Measurements from ENCODE around the gene CHPF. TPM values are rescaled to one million over a fixed set of nuclear protein-coding genes. Genes with fewer than 3 reads are reported as not detected.

CHPF gene
- total and polyA plus RNA-seq, 2 experiments from 2014 or later: 174 to 533 TPM

DNA sequence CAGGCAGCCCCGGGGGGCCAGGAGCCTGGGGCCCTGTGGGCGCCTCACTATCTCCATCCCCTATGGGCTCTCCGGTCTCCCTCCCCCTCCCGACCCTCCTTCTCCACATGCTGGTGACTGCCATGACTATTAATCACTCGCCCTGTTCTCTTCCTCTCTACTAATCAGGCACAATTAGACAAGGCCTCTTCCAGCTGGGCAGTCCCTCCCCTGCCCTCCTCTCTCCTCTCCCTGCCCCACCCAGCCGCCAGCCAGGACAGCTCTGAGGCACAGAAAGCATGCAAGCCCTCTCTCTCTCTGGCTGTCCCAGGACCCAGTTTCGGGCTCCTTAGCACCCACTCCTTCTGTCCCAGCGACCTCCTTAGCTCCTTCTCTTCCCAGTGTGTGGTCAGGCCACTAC is 23.5 kb downstream of the CHPF start:
- no peak for DNase-seq
- peaks cover 19% of the 10 kb centered on the region for H3K4me1 ChIP-seq (ENCODE audit: insufficient read depth)
- 72 to 86% methylated on average over 5 to 8 of the region's 8 CpGs for WGBS, 2 experiments (ENCODE audit: low coverage in 1 of 2, low lambda C conversion rate in 2 of 2, missing lambda C conversion rate in 2 of 2)
- no peaks in the 10 kb centered on the region for H3K9me2 ChIP-seq (ENCODE audit: insufficient read depth)
- H2AFZ ChIP-seq: no peak overlapping the region
- H3K27ac ChIP-seq: no peak overlapping the region
- no peak for TF ChIP-seq EZH2phosphoT487 (IDR thresholded peaks at IDR 0.05; ENCODE audit: insufficient read depth, low read depth)
- TF ChIP-seq EZH2 (IDR thresholded peaks at IDR 0.05; ENCODE audit: insufficient read depth, poor library complexity, severe bottlenecking): no peak
- H3K36me3 ChIP-seq (ENCODE audit: low read depth): no peaks in the 10 kb centered on the region
- no peaks in the 10 kb centered on the region for H3K27me3 ChIP-seq (replicated peaks; ENCODE audit: insufficient read depth)
- peaks cover 5% of the 10 kb centered on the region; the same call in 1 of the 2 replicates for H3F3A ChIP-seq (ENCODE audit: insufficient read depth)
- H3K9ac ChIP-seq: no peak overlapping the region
- H3K9me3 ChIP-seq (ENCODE audit: low read depth): no peaks in the 10 kb centered on the region
- H3K79me2 ChIP-seq (ENCODE audit: insufficient read depth): no peaks in the 10 kb centered on the region
- in situ Hi-C loops (cut with MboI): no loop called here
- peak overlapping the region; percentile 80 for H3K4me2 ChIP-seq (ENCODE audit: unreplicated experiment)
- H3K4me3 ChIP-seq: no peak overlapping the region
- H4K20me1 ChIP-seq (ENCODE audit: insufficient read depth): no peaks in the 10 kb centered on the region

DNA sequence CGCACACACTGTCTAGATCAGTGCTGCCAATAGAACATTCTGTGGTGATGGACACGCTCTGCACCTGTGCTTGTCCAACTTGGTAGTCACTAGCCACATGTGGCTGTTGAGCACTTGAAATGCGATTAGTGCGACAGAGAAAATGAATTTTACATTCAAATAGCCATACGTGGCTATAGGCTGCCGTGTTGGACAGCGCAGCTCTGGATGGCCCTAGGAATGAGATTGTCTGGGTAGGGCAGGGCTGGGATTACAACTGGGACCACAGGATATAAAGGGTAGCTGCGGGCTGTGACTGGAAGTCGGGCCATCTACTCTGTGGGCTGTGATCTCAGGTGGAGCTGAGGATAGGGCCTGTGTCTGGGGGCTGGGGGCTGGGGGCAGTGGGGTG is 24.1 kb downstream of the CHPF start:
- no peak overlapping the region for H2AFZ ChIP-seq
- no peaks in the 10 kb centered on the region for H3K79me2 ChIP-seq (ENCODE audit: insufficient read depth)
- H3K27ac ChIP-seq: no peak overlapping the region
- H3K4me1 ChIP-seq (ENCODE audit: insufficient read depth): peaks cover 19% of the 10 kb centered on the region
- no peaks in the 10 kb centered on the region for H3K36me3 ChIP-seq (ENCODE audit: low read depth)
- peaks cover 5% of the 10 kb centered on the region; the same call in 1 of the 2 replicates for H3F3A ChIP-seq (ENCODE audit: insufficient read depth)
- in situ Hi-C loops (cut with MboI): no loop called here
- no peaks in the 10 kb centered on the region for H4K20me1 ChIP-seq (ENCODE audit: insufficient read depth)
- H3K9ac ChIP-seq: no peak overlapping the region
- no peak overlapping the region for H3K4me3 ChIP-seq
- no peak overlapping the region for H3K4me2 ChIP-seq (ENCODE audit: unreplicated experiment)
- no peak for DNase-seq
- H3K9me3 ChIP-seq (ENCODE audit: low read depth): no peaks in the 10 kb centered on the region
- no peaks in the 10 kb centered on the region for H3K9me2 ChIP-seq (ENCODE audit: insufficient read depth)
- 92% methylated on average over 9 of the region's 9 CpGs for WGBS, 2 experiments (ENCODE audit: low coverage in 1 of 2, low lambda C conversion rate in 2 of 2, missing lambda C conversion rate in 2 of 2)
- no peaks in the 10 kb centered on the region for H3K27me3 ChIP-seq (replicated peaks; ENCODE audit: insufficient read depth)
- no peak for TF ChIP-seq EZH2phosphoT487 (IDR thresholded peaks at IDR 0.05; ENCODE audit: insufficient read depth, low read depth)
- no peak for TF ChIP-seq EZH2 (IDR thresholded peaks at IDR 0.05; ENCODE audit: insufficient read depth, poor library complexity, severe bottlenecking)

DNA sequence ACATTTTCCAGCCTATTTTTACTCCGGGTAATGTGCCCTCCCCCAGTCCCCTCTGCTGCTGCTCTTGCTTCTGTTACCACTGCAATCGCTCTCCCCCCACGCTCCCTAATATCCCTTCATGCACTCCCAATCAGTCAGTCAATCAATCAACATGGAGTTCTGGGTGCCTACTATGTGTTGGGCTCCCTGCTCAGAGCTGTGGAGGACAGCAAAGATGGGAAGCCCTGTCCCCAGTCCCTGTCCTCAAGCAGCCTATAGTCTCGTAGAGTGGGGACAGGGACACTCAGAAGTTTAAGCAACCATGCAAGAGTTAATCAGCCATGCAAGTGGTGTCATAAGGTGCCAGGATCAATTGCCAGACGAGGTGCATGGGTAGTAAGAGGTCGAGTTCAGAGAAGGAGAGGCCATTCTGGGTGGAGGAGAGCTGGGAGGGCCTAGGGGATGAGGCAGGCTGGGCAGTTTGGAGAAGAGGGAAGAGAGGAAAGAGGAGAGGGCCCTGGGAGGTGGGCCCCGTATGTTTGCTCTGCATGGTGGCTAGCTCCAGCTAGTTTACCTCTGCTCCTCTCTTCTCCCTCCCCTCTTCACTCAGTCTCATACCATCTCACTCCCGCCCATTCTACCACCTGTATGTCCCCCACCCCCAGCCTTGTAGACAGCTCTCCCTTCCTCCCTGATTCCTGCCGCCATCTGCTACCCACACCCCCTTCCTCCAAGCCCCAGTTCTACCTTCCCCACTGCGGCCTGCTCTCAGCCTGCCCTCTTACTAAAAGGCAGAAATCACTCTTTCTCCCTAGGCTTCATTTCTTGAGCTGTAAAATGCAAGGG is 25.4 kb downstream of the CHPF start:
- H3K4me3 ChIP-seq: no peak overlapping the region
- no peaks in the 10 kb centered on the region for H3K79me2 ChIP-seq (ENCODE audit: insufficient read depth)
- no peaks in the 10 kb centered on the region for H3K36me3 ChIP-seq (ENCODE audit: low read depth)
- no peak overlapping the region for H3K9ac ChIP-seq
- H3K4me2 ChIP-seq (ENCODE audit: unreplicated experiment): no peak overlapping the region
- no peaks in the 10 kb centered on the region for H3K9me3 ChIP-seq (ENCODE audit: low read depth)
- H3K27me3 ChIP-seq (replicated peaks; ENCODE audit: insufficient read depth): peaks cover 12% of the 10 kb centered on the region
- TF ChIP-seq EZH2 (IDR thresholded peaks at IDR 0.05; ENCODE audit: insufficient read depth, poor library complexity, severe bottlenecking) (no peak), EZH2phosphoT487 (IDR thresholded peaks at IDR 0.05; ENCODE audit: insufficient read depth, low read depth) (no peak)
- in situ Hi-C loops (cut with MboI): no loop called here
- H3K9me2 ChIP-seq (ENCODE audit: insufficient read depth): no peaks in the 10 kb centered on the region
- WGBS, 2 experiments (ENCODE audit: low coverage in 1 of 2, low lambda C conversion rate in 2 of 2, missing lambda C conversion rate in 2 of 2): 60 to 67% methylated on average over 9 to 10 of the region's 10 CpGs
- H3K27ac ChIP-seq: no peak overlapping the region
- no peak overlapping the region for H2AFZ ChIP-seq
- H4K20me1 ChIP-seq (ENCODE audit: insufficient read depth): no peaks in the 10 kb centered on the region
- peaks cover 19% of the 10 kb centered on the region for H3K4me1 ChIP-seq (ENCODE audit: insufficient read depth)
- no peak for DNase-seq
- peaks cover 5% of the 10 kb centered on the region; the same call in 1 of the 2 replicates for H3F3A ChIP-seq (ENCODE audit: insufficient read depth)

DNA sequence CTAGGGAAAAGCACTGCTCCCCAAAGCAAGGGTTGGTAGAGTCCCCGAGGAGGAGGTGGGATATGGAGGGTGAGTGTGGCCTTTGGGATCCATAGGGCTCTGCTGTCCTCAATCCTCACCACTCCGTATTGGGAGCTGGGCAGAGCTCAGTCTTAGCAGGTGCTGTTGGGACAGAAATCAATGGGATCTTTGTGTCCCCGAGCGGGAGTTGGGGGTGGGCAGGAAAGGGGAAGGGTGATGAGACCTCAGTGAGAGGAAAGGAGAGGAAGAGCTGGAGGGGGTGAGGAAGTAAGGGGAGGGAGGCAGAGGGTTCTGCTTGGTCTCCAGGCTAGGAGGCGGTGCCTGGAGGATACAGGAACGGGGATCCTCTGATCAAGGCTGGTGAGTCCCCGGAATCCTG is 26.7 kb downstream of the CHPF start:
- peaks cover 17% of the 10 kb centered on the region for H3K4me1 ChIP-seq (ENCODE audit: insufficient read depth)
- DNase-seq: no peak
- no peaks in the 10 kb centered on the region for H3K79me2 ChIP-seq (ENCODE audit: insufficient read depth)
- in situ Hi-C loops (cut with MboI): no loop called here
- TF ChIP-seq EZH2phosphoT487 (IDR thresholded peaks at IDR 0.05; ENCODE audit: insufficient read depth, low read depth) (no peak), EZH2 (IDR thresholded peaks at IDR 0.05; ENCODE audit: insufficient read depth, poor library complexity, severe bottlenecking) (no peak)
- no peaks in the 10 kb centered on the region for H3K9me3 ChIP-seq (ENCODE audit: low read depth)
- H3K36me3 ChIP-seq (ENCODE audit: low read depth): no peaks in the 10 kb centered on the region
- no peak overlapping the region for H3K4me2 ChIP-seq (ENCODE audit: unreplicated experiment)
- WGBS, 2 experiments (ENCODE audit: low coverage in 1 of 2, low lambda C conversion rate in 2 of 2, missing lambda C conversion rate in 2 of 2): 84 to 91% methylated on average over 4 to 7 of the region's 7 CpGs
- peaks cover 17% of the 10 kb centered on the region for H3K27me3 ChIP-seq (replicated peaks; ENCODE audit: insufficient read depth)
- no peak overlapping the region for H2AFZ ChIP-seq
- H3K9ac ChIP-seq: no peak overlapping the region
- H3F3A ChIP-seq (ENCODE audit: insufficient read depth): peaks cover 3% of the 10 kb centered on the region; the same call in 1 of the 2 replicates
- no peak overlapping the region for H3K27ac ChIP-seq
- no peaks in the 10 kb centered on the region for H3K9me2 ChIP-seq (ENCODE audit: insufficient read depth)
- H3K4me3 ChIP-seq: no peak overlapping the region
- no peaks in the 10 kb centered on the region for H4K20me1 ChIP-seq (ENCODE audit: insufficient read depth)
